DMS 273 (cell line): ENCODE measurements around the gene HEPHL1.

ENCODE experiments used
- DNase-seq: peaks from one replicate; lab custom pipeline; 2025; ENCODE audit not compliant: unreplicated experiment; lab: John Stamatoyannopoulos, UW

HEPHL1 gene

GRCh38 chr11:94017446-94017845 lies 3.7 kb upstream of the HEPHL1 start:
- DNase-seq, result no peak

GRCh38 chr11:94018721-94019120 lies 2.4 kb upstream of the HEPHL1 start:
- DNase-seq, result no peak

- DNase-seq, result no peak
Observed at GRCh38 chr11:94023856-94024255, 2.7 kb downstream of the HEPHL1 start.

- DNase-seq, result no peak
Observed at GRCh38 chr11:94024547-94024946, 3.4 kb downstream of the HEPHL1 start.

- DNase-seq, result no peak
Observed at GRCh38 chr11:94025690-94026394, 4.7 kb downstream of the HEPHL1 start.

- DNase-seq, result no peak
Observed at GRCh38 chr11:94027210-94027609, 6.1 kb downstream of the HEPHL1 start.

- DNase-seq, result peak; percentile 13
Observed at GRCh38 chr11:94028436-94028835, 7.3 kb downstream of the HEPHL1 start.

GRCh38 chr11:94030059-94030458 lies 8.9 kb downstream of the HEPHL1 start:
- DNase-seq, result no peak

GRCh38 chr11:94031625-94032024 lies 10.5 kb downstream of the HEPHL1 start:
- DNase-seq, result peak; percentile 13

- no peak for DNase-seq
Observed at GRCh38 chr11:94032066-94032465, 10.9 kb downstream of the HEPHL1 start.

- no peak for DNase-seq
Observed at GRCh38 chr11:94032725-94033124, 11.6 kb downstream of the HEPHL1 start.

GRCh38 chr11:94034207-94034606 lies 13.1 kb downstream of the HEPHL1 start:
- DNase-seq, result no peak

GRCh38 chr11:94036096-94036495 lies 14.9 kb downstream of the HEPHL1 start:
- no peak for DNase-seq

GRCh38 chr11:94043241-94043640 lies 22.1 kb downstream of the HEPHL1 start:
- DNase-seq, result no peak

- no peak for DNase-seq
Observed at GRCh38 chr11:94046796-94047195, 25.6 kb downstream of the HEPHL1 start.

GRCh38 chr11:94048032-94048709 lies 27.0 kb downstream of the HEPHL1 start:
- DNase-seq, result no peak

GRCh38 chr11:94049351-94049750 lies 28.2 kb downstream of the HEPHL1 start:
- no peak for DNase-seq

- DNase-seq, result no peak
Observed at GRCh38 chr11:94058630-94059029, 37.5 kb downstream of the HEPHL1 start.

- no peak for DNase-seq
Observed at GRCh38 chr11:94059065-94059464, 37.9 kb downstream of the HEPHL1 start.

GRCh38 chr11:94060401-94060800 lies 39.2 kb downstream of the HEPHL1 start:
- DNase-seq, result no peak

GRCh38 chr11:94062360-94062759 lies 41.2 kb downstream of the HEPHL1 start:
- no peak for DNase-seq

GRCh38 chr11:94066901-94067429 lies 45.8 kb downstream of the HEPHL1 start:
- DNase-seq, result no peak
